GM19043 (cell line): ENCODE measurements around the gene CCR5AS.
"Not testable (repeated sequence)": the region's sequence is repeated elsewhere in the genome, so short reads cannot be mapped to it uniquely, and the experiment has no call there.

Experiments used
- ATAC-seq: cut with Tn5 transposase; IDR thresholded peaks from one replicate; pipeline ENCODE4 v1.9.1; 2021; ENCODE audit warnings: low read depth; ENCODE audit not compliant: unreplicated experiment

Gene CCR5AS

DNA sequence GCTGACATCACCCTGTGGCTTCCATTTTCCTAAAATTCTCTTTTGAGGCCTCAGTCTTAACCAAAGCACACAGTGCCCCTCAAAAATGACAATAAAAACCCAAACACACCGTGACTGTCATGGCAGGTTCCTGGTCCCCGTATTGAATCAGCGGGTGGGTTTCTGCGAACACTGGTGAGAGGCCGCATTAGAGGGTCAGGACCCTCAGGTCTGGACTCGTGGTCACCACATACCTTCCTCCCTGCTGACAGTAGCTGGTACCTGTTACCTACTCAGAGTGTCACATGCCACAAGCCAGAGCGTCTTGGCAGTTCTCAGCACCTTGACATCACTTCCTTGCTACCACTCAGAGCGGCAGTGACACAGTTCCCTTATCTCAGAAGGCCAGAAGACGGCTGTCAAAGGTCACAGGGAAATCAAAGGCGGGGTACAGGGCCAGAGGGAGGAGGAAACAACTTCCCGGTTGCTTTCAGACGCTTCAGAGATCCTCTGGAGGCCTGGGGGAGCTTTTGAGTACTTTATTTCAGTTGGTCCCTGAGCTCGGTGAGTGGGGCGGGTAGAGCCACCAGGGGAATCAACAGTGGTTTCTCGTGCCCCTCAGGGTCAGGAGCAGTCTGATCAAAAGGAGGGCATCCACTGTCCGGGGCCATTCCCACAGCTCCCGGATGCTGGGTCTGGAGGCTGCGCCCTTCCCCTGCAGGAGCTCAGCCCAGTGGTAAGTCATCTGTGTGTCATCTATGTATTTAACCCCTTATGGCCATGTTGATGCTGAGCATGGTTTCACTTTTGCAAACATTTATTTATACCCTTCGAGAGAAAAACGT lies at the start of gene CCR5AS, which contains the start of gene CCRL2:
Gene CCR5AS (minus strand): TSS at position 279 of the 824 bp plus-strand sequence.
Gene CCRL2 (plus strand): TSS at position 472 of the 824 bp plus-strand sequence. CDS start 821 bp downstream, outside the sequence.
- ATAC-seq: no peak

DNA sequence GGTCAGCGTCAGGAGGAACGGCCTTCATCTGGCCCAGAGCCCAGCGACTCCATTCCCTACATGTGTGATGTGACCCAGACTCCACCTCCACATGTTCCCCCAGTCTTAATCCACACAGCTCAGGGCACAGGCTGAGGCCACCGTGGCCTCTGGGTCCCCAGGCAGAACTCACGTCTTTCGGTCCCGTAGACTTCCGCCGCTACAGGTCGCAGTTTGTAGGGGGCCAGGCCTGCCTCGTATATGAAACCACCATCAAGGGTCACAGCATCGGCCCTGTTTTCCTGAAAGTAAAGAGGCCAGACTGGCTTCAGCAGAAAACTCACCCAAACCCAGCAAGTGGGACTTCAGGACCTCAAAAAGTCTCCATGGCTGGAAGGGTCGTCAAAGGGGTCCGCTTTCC lies 49.3 kb upstream of the CCR5AS start:
- no peak for ATAC-seq

DNA sequence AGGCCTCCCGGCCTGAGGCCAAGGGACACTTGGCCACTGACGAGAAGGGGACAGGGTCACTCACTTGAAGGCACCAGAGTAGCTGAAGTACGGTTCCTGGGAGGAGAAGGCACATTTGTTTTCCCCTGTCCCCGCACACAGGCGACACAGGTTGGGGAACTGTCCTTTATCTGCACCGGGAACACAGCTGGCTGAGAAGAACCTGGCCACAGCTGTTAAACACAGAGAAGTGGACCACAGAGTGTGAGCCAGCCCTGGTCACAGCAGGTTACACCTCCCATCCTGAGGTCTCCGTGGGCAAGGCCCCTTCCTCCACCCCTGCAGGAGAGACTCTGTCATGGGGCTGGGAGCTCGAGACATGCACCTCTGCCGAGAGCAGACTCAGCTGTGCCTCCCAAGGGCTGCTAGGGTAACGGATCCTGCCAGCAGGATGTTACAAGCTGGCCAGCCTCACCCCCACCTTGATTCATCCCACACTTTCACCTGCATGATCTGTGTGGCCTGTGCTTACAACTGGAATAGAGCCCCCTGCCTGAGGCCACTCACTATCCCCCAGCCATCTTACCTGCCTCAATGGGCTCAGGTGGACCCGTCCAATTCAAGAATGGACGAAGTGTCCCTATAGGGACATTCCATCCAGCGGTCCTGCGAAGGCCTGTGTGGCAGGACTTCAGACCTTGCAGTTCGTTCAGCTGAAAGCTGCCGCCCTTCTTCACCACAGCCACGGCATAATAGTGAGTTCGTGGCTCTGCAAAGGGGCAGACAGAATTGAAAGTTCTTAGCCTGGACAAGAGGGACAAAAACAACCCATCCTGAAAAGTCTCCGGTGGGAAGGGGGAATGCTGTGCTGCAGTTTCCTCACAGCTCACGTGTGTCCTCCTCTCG lies 48.6 kb upstream of the CCR5AS start:
- no peak for ATAC-seq

DNA sequence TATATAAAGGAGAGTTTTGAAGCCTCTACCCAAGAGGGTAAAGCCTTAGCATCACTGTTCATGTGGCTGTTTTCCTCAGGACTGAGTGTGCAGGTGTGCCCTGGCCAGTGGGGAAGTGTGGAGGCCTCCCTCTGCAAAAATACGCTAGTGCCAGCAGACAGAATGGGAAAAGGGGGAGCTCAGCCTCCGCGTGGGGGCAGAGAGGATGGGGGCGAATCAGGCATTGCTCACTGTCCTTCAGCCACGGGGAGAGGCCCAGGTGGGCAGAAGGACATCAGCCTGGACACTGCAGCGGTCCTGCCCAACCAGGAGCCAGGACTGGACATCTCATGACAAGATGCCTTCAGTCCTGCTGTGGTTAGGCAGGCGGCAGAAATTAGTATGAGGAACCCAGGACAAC lies 47.7 kb upstream of the CCR5AS start:
- no peak for ATAC-seq

DNA sequence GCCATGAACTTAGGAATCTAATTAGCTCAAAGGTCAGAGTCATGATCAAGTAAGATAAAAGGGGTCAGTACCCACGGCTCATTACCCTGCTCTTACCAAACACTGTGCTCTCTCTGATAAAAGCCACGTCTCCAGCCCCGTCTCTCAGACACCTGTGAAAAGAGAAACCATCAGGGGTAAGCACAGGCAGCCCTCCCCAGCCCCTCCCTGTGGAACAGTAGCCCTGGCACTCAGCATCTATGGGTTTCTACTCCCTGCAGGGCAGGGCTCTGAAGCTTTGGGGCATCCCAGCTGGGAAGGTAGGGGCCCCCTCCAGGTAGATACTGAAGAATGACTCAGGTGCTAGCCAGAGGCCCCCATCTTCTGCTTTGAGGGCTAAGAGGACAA lies 47.3 kb upstream of the CCR5AS start:
- ATAC-seq: no peak

DNA sequence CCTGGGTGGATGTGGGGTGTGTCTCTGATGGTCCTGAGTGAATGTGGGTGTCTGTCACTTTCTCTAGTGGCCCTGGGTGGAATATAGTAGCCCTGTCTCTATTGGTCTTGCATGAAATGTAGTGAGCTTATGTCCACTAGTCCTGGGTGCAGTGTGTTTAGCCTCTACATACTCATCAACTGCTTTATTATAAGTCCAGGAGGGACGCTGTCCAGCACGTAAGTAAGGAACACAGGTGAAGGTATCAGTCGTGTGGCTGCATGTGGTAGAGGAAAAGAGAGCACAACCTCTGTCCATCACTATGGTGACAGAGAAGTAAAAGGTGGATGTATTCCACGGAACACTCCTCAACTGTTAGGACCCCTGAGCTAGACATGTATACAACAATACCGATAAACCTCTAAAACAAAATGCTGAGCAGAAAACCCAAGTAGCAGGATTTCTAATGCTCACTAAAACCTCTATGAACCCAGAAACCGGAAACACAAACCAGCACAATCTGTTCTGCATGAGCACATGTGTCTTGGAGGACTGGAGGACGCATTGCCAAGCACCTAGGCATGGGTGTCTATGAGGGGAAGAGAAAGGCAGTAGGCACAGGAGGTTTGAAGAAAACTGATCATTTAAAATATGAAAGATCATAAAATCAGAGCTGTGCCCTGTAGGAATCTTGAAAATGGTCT lies 46.8 kb upstream of the CCR5AS start:
- no peak for ATAC-seq

DNA sequence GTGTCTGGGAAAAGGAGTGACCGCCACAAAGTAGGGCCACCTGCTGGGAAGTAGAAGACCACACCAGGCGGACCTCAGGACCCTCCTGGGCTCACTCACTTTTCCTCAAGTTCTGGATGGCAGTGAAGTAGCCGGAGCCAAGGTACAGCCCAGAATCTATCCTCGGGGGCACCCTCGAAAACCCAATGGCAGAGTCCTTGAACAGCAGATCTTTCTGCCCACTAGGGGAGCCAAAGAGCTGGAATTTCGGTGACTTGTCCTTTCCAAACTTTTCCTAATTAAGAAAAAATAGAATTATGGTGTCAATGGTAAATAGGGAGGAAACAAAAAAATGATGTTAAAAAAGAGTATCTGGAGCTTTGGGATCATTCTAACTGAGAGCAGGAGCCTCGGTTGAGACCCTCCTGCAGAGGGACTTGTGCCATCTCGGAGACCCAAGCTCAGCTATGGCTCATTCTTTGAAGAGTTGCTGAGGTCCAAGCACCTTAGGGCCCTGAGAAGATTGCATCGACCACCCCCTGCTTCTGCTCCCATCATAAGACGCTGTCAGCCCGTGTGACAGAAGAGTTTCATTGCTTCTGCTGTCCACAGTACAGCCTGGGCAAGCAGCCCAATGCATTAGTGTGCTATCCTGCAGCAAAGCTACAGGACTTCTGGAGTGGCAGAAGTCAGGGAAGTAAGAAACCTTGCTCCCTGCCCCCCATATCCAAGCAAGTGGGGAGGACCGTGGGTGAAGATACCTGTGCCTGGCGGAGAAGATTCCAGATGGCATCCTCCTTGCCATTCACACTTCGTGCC lies 43.1 kb upstream of the CCR5AS start:
- ATAC-seq: no peak

DNA sequence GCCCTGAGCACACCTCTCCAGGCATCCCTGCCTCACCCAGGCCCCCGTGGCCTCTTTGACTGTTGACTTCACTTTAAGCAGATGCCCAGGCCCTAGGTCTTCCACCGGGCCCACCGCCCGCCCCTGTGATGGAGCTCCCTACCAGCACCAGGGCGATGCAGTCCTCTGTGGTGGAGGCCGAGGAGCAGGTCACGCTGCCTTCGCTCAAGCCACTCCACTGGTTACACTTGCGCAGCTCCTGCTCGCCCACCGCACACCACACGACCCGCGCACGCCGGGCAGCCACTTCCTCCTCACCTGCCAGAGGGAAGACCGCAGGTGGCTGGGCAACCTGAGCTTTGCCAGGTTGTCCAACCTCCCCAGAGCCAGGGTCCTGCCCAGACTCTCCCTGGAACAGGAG lies 41.9 kb upstream of the CCR5AS start:
- no peak for ATAC-seq

DNA sequence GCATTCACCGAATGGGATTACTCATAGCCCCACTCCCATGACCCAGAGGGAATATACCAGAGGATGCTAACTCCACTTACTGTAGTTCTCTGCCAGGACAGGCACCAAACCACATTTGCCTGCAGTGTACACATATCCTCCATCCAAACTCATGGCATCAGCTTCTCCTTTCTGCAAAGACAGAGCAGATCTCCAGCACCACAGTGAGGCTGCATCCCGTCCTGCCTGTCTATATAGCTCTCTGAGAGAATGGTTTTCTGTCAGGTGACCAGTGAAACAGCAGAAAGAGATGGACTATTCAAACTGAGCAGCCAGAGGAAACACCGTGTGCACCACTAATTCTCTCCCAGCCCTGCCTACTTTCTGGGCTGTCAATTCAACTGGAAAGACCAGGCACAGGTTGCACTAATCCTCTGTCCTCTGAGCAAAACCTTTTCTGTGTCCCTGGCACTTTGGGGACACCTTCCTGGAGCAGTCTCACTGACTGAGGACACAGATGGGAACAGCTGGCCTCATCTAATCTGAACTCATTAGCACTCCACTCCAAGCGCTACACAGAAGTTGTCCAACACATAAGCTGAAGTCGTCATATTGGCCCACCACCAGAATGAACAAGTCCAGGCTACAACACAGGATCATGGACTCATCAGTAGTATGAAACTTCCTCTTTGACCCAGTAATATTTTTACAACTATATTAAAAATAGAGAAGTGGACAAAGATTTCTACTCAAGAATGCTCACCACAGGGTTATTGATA lies 40.5 kb upstream of the CCR5AS start:
- ATAC-seq: no peak

DNA sequence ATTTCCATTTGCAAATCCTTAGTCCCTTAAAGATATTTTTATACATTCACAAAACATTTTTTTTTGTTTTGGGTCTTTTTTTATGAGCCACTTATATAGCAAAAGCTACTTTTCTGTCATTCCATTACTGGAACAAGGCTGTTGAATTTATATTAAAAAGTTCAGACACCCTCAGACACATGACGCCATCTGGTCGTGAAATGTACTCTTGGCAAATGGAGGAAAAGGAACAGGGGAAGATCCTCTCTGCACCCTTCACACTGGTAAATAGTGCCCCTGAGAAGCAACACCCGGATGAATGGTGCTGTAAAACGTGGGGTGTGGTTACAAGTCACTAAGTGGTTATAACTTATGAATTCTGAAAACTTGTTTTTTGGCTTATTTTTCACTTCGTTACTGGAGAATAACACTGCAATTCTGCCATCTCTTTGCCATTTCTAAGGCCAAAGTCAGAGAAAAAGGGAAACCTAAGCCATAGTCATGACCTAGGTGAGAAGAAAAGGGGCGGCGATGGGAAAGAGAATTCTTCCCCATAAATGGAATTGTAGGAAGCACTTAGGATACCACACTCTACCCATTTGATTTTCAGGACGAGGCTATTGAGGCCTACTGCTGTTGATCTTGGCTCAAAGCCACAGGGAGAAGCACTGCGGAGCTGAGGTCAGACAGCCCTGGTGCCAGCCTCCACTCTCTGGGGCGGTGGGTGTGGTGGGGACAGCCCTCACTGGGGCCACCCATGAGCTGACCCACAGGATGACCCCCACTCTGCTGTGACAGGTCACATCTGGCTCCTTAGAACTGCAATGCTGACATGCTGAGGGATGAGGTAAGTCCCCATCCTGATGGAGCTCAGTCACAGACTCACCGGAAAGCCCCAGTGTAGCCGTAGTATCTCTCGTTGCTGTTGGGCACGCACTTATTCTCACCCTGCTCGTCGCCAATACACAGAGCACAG lies 36.0 kb upstream of the CCR5AS start:
- no peak for ATAC-seq

DNA sequence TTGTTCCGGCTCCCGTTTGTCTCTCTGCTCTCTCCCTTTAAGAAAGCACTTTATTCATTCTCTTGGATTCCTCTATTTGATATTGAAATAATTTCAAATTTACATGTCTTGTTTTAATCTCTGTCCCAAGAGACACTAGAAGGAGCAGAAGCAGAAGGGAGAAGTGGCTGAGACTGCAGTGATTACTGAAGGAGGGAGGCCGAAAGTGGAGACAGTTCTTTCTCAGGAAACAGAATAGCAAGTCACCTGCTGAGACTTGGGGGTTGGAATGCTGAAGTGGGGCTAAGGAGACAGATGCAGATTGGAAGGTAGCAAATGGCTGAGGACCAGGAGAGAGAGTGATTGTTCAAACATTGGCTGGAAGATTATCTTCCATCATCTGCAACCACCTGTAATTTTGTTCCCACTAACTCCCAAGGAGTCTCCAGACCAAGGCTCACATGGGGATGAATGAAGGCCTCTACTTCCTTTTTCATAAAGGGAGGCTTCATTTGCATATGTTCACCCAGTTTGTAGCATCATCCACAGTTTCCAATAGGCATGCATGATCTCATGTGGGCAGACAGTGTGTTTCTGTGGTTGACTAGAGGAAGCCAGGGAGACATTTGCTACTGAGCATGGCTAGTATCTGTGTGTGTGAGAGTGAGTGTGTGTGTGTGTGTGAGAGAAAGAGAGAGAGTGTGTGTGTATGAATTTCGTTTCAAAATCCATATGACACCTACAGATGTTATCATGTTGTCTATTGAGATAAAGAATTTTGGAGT lies 33.8 kb upstream of the CCR5AS start:
- no peak for ATAC-seq

DNA sequence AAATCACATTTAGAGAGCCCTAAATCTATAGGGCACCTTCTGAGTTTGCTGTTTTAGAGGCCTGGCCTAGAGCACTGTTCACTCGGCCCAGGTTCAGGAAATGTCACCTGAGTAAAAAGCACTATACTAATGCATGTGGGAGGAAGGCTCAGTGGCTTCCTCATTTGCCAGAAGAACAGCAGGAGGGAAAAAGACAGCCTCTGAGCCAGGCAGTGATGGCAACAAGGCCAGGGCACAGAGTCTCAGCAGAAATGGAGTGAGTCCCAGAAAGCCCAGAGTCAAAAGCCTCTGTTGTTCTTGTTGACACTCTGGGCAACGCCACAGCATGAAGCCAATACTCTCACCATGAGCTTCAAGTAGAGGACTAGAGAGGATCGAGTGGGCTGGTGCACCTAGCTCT lies 32.0 kb upstream of the CCR5AS start:
- ATAC-seq: no peak

DNA sequence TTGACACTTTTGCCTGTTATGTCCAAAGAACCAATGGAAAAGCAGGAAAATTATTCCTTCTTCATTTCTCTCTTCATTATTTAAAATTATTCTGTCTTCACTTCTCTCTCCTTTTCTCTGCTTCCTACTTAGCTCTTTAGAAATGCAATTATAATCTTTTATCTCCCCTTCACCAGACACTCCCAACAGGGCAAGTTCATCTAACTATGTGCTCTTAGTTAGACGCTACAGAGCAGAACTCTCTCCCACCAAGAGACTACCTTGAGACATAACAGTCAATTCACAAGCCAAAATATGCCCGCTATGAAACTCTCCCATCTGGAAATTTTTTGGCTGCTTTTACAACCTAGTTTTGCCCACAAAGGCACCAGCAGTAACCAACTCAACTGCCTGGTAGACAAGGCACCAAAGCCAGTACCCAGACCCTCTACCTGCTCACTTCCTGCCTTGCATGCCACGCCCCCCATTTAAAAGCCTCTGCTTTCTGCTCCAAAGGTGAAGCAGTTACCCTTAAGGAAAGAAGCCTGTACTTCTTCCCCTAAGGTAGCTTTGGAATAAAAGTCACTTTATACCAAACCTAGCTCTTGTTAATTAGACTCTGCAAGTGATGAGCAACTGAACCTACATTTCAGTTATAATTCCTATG lies 28.3 kb upstream of the CCR5AS start:
- ATAC-seq: no peak

DNA sequence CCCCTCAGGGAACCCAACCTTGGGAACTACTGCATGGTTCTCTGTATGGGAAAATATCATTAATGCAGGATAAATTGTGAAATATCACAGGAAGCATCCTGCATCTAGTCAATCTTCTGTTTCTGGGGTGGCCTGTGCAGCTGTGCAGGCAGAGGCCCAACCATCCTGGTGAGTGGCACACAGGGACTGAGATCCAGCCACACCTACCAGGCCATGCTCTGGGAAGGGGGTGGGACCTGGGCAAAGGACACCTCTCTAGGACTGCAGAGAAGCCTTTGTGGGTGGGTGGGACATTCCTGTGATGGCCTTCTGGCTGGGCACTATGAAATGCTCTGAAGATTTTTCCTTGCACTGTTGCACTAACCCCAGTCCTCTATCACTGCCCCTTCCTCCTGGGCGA lies 27.0 kb upstream of the CCR5AS start:
- no peak for ATAC-seq

DNA sequence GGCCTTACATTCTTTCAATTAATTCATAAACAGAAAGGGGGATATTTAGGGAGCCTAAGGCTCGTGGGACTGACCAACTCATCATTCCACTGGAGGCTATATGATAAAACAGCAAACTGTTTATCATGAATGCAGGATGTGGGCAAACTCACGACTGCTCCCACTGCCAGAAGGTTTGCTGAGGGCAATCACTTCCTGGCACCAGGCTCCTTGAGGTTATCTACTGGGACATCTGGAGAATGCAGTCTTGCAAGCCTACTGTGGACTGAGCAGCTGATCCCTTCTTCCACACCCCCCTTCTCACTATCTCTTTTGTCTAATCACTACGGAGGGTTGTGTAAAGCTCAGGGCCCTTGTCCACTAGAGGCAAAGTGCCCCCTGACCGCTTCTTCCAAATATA lies 26.3 kb upstream of the CCR5AS start:
- ATAC-seq: not testable (repeated sequence)

DNA sequence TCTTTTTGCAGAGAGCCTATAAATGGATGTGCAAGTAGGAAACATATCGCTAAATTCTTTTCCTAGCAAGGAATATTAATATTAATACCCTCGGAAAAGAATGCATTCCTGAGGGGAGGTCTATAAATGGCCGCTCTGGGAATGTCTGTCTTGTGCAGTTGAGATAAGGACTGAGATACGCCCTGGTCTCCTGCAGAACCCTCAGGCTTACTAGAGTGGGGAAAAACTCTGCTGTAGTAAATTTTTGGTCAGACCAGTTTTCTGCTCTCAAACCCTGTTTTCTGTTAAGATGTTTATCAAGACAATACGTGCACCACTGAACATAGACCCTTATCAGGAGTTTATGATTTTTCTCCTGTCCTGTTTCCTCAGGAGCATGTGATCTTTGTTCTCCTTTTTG lies 25.0 kb upstream of the CCR5AS start:
- not testable (repeated sequence) for ATAC-seq

DNA sequence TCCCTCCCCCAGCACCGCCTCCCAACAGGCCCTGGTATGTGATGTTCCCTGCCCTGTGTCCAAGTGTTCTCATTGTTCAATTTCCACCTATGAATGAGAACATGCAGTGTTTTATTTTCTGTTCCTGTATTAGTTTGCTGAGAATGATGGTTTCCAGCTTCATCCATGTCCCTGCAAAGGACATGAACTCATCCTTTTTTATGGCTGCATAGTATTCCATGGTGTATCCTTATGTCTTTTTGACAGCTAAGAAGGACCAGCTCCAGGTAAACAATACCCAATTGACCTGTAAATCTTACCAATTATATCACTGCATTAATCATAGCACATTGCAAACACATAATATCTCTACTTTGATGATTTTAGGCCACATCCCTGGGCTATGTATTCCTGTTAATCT lies 24.0 kb upstream of the CCR5AS start:
- not testable (repeated sequence) for ATAC-seq
